Smooth muscle cell (in vitro differentiated cells): Measurements from ENCODE around the gene WDSUB1. TPM values are rescaled to one million over a fixed set of nuclear protein-coding genes. Genes with fewer than 3 reads are reported as not detected.
A peak's percentile ranks its signal among the peaks of the same experiment; 100 is the strongest.

ENCODE experiments used
- DNase-seq: peaks from one replicate; lab custom pipeline; 2025; ENCODE audit not compliant: unreplicated experiment; lab: John Stamatoyannopoulos, UW
- H2AFZ ChIP-seq: fragments of 200-600 bp; sonication (generic); 2 replicates; pipeline ENCODE4 v1.6.0; 2016; ENCODE audit warnings: antibody characterized with exemption, low read depth, mild to moderate bottlenecking
- H3F3A ChIP-seq: fragments of 200-600 bp; sonication (generic); 2 replicates; pipeline ENCODE4 v1.6.0; 2017; ENCODE audit warnings: antibody characterized with exemption, low read depth
- H3K27ac ChIP-seq: fragments of 200-600 bp; sonication (generic); 2 replicates; pipeline ENCODE4 v1.5.1; 2016; ENCODE audit warnings: low read depth, mild to moderate bottlenecking
- H3K27me3 ChIP-seq: fragments of 200-600 bp; sonication (generic); 2 replicates; pipeline ENCODE4 v1.6.1; 2016; ENCODE audit warnings: low read depth, mild to moderate bottlenecking
- H3K36me3 ChIP-seq: fragments of 200-600 bp; sonication (generic); 2 replicates; pipeline ENCODE4 v1.5.1; 2016; ENCODE audit warnings: low read depth
- H3K4me1 ChIP-seq: fragments of 200-600 bp; sonication (generic); 2 replicates; pipeline ENCODE4 v1.5.1; 2016; ENCODE audit warnings: low read depth
- H3K4me2 ChIP-seq: fragments of 200-600 bp; sonication (generic); 2 replicates; pipeline ENCODE4 v1.6.0; 2016; ENCODE audit warnings: mild to moderate bottlenecking
- H3K4me3 ChIP-seq: fragments of 200-600 bp; sonication (generic); 2 replicates; pipeline ENCODE4 v1.5.1; 2016; ENCODE audit warnings: mild to moderate bottlenecking
- H3K79me2 ChIP-seq: fragments of 200-600 bp; sonication (generic); 2 replicates; pipeline ENCODE4 v1.6.0; 2016; ENCODE audit warnings: low read depth, mild to moderate bottlenecking
- H3K9ac ChIP-seq: fragments of 200-600 bp; sonication (generic); 2 replicates; pipeline ENCODE4 v1.6.0; 2016; ENCODE audit warnings: low read depth
- H3K9me3 ChIP-seq: fragments of 200-600 bp; sonication (generic); replicated peaks from 2 replicates; pipeline ENCODE4 v1.5.1; 2016; ENCODE audit warnings: low read depth
- H4K20me1 ChIP-seq: fragments of 200-600 bp; sonication (generic); 2 replicates; pipeline ENCODE4 v1.6.0; 2016; ENCODE audit warnings: low read depth
- WGBS: methylation state at CpG from one replicate; pipeline ENCODE4 v1.1.7; 2016; ENCODE audit warnings: low lambda C conversion rate; 5-methylcytosine and 5-hydroxymethylcytosine counted together
- polyA plus RNA-seq: library from polyadenylated mRNA; unstranded; fragments of >200 nt; fragmentation: Nextera tagmentation; extraction: Ambion mirVana; gene quantifications from 2 replicates; pipeline ENCODE4 v1.2.1, GENCODE V29; 2016
- total RNA-seq: library from RNA; depleted of rRNA; stranded (reverse); fragments of >200 nt; gene quantifications from 2 replicates; pipeline ENCODE4 v1.2.3, GENCODE V29; 2014
- TF ChIP-seq, protein P1 (sequence below): fragments of 200-600 bp; sonication (generic); IDR thresholded peaks from 2 replicates; pipeline ENCODE4 v1.5.1; 2017; ENCODE audit warnings: borderline replicate concordance, mild to moderate bottlenecking, antibody characterized with exemption; ENCODE audit not compliant: insufficient read depth, poor library complexity, severe bottlenecking

WDSUB1 gene
- total and polyA plus RNA-seq, 2 experiments from 2014 or later = 3.6 to 4.6 TPM

DNA sequence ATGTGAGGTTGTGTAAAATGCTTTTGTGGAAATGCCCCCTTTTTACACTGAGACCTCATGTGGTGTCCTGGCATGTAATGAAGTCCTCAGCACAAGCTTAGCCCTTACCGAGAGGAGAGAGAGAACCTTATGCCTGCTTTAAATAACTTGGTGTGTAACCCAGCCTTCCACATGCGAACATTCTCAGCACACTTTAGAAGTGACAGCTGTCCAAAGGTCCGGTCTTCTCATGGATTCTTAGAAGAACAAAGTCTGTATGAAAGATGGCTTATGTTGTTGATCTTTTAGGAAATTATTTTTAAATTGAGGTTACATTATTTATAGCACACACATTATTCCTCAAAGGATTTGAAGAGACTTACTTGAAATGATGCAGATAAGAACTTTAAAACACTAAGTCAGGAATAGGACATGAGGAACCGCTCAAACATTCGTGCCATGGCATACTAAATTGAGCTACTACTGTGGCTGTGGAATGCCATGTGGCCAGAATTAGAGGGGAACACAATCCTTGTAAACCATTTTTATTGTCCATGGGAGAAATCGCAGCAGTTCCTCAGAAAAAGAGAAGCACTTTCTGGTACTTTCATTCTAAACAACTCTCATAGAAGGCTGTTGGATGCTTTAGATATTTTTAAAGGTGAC, 79.6 kb downstream of the WDSUB1 start:
- no peak overlapping the region for H3K4me3 ChIP-seq
- H3F3A ChIP-seq = peaks cover 16% of the 10 kb centered on the region
- H3K27ac ChIP-seq = peak overlapping the region; percentile 55
- peak overlapping the region; percentile 14 for H3K4me2 ChIP-seq
- TF ChIP-seq, protein P1, sequence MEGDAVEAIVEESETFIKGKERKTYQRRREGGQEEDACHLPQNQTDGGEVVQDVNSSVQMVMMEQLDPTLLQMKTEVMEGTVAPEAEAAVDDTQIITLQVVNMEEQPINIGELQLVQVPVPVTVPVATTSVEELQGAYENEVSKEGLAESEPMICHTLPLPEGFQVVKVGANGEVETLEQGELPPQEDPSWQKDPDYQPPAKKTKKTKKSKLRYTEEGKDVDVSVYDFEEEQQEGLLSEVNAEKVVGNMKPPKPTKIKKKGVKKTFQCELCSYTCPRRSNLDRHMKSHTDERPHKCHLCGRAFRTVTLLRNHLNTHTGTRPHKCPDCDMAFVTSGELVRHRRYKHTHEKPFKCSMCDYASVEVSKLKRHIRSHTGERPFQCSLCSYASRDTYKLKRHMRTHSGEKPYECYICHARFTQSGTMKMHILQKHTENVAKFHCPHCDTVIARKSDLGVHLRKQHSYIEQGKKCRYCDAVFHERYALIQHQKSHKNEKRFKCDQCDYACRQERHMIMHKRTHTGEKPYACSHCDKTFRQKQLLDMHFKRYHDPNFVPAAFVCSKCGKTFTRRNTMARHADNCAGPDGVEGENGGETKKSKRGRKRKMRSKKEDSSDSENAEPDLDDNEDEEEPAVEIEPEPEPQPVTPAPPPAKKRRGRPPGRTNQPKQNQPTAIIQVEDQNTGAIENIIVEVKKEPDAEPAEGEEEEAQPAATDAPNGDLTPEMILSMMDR = no peak
- H4K20me1 ChIP-seq = no peaks in the 10 kb centered on the region
- H3K27me3 ChIP-seq = no peaks in the 10 kb centered on the region
- WGBS = 41% methylated on average over 6 of the region's 6 CpGs
- no peaks in the 10 kb centered on the region for H3K79me2 ChIP-seq
- DNase-seq = no peak
- peaks cover 9% of the 10 kb centered on the region for H3K4me1 ChIP-seq
- no peaks in the 10 kb centered on the region for H3K9me3 ChIP-seq
- H3K36me3 ChIP-seq = no peaks in the 10 kb centered on the region
- no peak overlapping the region for H3K9ac ChIP-seq
- H2AFZ ChIP-seq = no peak overlapping the region

DNA sequence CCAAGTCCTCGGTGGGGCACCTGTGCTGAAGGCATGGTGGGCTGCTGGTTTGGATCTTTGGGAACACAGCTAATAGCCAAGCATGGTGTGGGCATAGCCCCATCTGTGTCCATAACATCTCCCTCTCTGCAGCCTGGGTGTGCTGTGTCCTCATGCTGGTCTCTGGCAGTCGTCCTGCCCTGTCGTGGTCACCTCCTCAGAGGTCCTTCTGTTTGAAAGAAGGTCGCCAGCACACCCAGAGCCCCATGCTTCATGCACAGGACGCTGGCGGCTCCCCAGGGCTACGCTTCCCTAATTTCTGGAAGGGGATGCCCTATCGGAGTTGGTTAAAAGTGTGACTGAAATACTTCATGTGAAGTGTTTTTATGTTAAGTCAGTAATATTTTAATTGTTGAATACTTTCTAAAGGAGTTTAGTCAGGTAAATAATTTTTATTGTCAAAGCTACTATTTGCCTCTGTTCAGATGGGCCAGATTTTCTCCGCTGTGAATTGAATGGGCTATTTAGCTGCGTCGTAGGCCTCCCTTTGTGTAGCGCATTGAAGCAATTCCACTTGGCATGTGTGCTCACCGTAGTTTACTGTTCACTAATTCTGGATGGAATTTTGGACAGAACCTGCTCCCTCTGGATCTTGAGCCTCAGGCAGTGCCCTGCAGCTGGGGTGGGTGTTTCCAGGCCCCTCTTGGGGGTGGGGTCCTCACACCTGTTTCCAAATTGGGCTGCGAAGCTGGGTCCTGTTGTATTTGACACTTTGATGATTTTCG, 81.9 kb downstream of the WDSUB1 start:
- no peak overlapping the region for H3K9ac ChIP-seq
- peaks cover 11% of the 10 kb centered on the region for H3K4me1 ChIP-seq
- peaks cover 23% of the 10 kb centered on the region for H3F3A ChIP-seq
- H3K79me2 ChIP-seq = no peaks in the 10 kb centered on the region
- TF ChIP-seq, protein P1 = no peak
- no peak overlapping the region for H3K4me2 ChIP-seq
- no peaks in the 10 kb centered on the region for H4K20me1 ChIP-seq
- DNase-seq = no peak
- H3K27me3 ChIP-seq = no peaks in the 10 kb centered on the region
- H2AFZ ChIP-seq = no peak overlapping the region
- 98% methylated on average over 15 of the region's 15 CpGs for WGBS
- H3K4me3 ChIP-seq = no peak overlapping the region
- no peak overlapping the region for H3K27ac ChIP-seq
- H3K9me3 ChIP-seq = no peaks in the 10 kb centered on the region
- peaks cover 3% of the 10 kb centered on the region for H3K36me3 ChIP-seq

DNA sequence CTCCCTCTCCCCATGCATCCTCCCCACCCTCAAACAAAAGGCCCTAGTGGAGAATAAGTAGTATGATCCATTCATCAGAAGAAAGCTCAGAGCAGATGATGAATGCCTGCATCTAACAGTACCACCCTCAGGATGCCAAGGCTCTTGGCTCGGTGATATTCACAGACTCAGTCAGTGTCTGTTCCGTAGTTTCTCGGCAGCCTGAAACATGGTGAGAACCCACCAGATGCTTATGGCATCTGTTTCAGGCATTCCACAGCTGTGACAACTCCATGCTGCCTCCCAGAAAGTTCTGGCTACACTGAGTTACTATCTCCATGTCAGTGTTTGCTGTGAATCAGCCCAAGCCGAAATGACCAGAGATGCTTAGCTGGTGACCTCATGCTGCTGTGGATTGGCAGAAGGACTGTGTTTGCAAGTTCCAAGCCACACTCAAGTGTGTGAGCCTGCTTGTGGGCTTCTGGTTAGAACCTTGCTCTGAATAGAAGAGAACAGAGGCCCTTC, 83.9 kb downstream of the WDSUB1 start:
- 2% methylated on average over 4 of the region's 4 CpGs for WGBS
- H2AFZ ChIP-seq = no peak overlapping the region

More for the DNA sequence above, 83.9 kb downstream of the WDSUB1 start:
- H3K9ac ChIP-seq = peak overlapping the region; percentile 11
- peak overlapping the region; percentile 27 for H3K4me2 ChIP-seq
- H4K20me1 ChIP-seq = no peaks in the 10 kb centered on the region
- H3K27ac ChIP-seq = peak overlapping the region; percentile 73
- no peaks in the 10 kb centered on the region for H3K9me3 ChIP-seq
- H3K27me3 ChIP-seq = no peaks in the 10 kb centered on the region
- peaks cover 3% of the 10 kb centered on the region for H3K36me3 ChIP-seq
- H3K79me2 ChIP-seq = no peaks in the 10 kb centered on the region
- no peak overlapping the region for H3K4me3 ChIP-seq
- peaks cover 37% of the 10 kb centered on the region for H3F3A ChIP-seq
- TF ChIP-seq, protein P1 = no peak
- peak; percentile 21 for DNase-seq
- H3K4me1 ChIP-seq = peaks cover 12% of the 10 kb centered on the region
